OCI-LY3 (cell line): ENCODE data around the gene DDX28.

ENCODE experiments used
- EZH2phosphoT487 ChIP-seq: fragments of 200-600 bp; shearing (Covaris generic); IDR thresholded peaks from 2 replicates; pipeline ENCODE4 v1.6.1; 2018; ENCODE audit warnings: antibody characterized with exemption, mixed run types, low read depth
- TF ChIP-seq, protein P1 (sequence below): fragments of 200-600, 300-600 bp; sonication (generic); IDR thresholded peaks from 2 replicates; pipeline ENCODE4 v1.5.1; 2014; ENCODE audit warnings: antibody characterized with exemption, low read length, low read depth

DNA sequence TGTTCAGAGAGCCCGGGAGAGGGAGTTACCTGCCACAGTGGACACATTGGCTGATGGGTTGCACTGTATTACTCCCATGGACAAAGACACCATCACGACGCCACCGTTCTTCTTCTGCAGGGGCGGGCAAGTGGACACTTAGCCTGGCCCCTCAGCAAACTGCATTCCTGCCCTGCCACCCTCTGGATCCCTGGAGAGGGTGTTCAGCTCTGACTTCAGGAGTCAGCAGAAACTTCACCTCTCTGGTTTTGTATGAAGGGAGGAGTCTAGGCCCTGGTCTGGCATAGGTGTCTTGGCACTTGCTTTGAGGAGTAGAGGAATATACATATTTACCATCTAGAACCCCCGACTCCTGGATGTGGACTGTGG, 33.0 kb downstream of the DDX28 start:
- TF ChIP-seq, protein P1, sequence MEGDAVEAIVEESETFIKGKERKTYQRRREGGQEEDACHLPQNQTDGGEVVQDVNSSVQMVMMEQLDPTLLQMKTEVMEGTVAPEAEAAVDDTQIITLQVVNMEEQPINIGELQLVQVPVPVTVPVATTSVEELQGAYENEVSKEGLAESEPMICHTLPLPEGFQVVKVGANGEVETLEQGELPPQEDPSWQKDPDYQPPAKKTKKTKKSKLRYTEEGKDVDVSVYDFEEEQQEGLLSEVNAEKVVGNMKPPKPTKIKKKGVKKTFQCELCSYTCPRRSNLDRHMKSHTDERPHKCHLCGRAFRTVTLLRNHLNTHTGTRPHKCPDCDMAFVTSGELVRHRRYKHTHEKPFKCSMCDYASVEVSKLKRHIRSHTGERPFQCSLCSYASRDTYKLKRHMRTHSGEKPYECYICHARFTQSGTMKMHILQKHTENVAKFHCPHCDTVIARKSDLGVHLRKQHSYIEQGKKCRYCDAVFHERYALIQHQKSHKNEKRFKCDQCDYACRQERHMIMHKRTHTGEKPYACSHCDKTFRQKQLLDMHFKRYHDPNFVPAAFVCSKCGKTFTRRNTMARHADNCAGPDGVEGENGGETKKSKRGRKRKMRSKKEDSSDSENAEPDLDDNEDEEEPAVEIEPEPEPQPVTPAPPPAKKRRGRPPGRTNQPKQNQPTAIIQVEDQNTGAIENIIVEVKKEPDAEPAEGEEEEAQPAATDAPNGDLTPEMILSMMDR = no peak
- no peak for TF ChIP-seq EZH2phosphoT487
